SKM-1 treated with dmso at 0.1 percent for 144 hours (cell line): ENCODE measurements around the gene IL36B.

Experiments used
- DNase-seq: peaks from one replicate; lab custom pipeline; 2025; ENCODE audit not compliant: unreplicated experiment; lab: John Stamatoyannopoulos, UW

The IL36B gene

DNA sequence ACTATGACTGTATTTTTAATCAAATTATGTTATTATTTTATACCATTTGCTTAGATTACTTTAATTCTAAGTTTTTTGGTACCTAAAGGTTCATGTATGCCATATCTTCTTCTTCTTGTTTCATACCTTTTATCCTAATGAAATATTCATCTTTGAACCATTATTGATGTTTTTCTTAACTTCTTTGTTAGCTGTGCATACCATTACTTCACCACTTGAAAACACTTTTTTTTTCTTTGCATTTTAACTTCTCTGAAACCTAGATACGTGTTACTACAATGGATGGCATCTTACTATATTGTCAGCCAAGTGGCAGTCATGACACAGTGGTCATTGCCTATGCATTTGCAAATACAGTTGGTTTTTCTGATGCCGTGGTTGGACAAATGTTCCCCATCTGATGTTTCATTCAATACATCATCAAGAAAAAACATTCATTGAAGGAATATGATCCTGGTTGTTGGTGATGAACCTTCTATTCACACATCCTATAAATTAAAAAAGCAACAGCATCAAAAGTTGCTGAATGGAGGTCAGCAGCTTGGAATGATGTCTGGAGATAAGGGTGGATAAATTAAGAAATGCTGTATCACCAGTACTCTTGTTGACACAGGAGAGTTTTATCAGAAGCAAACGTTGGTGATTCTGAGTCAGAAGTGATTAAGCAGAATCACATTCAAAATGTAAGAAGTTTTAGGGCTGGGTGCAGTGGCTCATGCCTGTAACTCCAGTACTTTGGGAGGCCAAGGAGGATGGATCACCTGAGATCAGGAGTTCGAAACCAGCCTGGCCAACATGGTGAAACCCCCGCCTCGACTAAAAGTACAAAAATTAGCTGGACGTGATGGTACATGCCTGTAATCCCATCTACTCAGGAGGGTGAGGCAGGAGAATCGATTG lies 40.0 kb downstream of the IL36B start:
- no peak for DNase-seq

DNA sequence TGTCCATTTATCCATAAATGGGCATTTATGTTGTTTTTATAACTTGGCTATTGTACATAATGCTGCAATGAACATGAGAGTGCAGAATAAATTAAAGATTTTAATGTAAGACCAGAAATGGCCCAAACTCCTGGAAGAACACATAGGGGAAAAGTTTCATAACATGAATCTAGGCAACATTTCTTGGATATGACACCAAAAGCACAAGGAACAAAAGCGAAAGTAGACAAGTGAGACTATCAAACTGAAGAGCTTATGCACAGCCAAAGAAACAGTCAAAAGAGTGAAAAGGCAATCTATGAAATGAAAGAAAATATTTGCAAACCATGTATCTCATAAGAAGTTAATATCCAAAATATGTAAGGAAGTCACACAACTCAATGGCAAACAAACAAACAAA lies 41.6 kb downstream of the IL36B start:
- DNase-seq = no peak

DNA sequence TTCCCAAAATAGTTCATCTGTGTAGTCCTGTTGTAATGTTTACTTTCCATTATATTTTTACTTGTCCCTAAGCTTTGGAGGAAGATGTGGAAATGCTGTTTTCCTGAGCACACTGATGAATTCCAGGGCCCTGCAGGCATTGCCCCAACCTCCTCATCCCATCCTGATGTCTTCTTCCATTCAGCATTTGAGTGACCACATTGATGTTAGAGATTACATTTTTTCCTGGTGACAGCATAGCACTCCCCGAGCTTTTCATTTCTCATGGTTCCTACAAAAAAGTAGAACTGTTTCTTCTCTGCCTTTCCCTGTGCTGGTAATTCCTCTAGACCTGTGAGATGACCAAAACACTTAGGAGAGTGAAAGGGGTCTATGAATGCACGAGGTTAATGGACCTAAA lies 42.6 kb downstream of the IL36B start:
- no peak for DNase-seq

DNA sequence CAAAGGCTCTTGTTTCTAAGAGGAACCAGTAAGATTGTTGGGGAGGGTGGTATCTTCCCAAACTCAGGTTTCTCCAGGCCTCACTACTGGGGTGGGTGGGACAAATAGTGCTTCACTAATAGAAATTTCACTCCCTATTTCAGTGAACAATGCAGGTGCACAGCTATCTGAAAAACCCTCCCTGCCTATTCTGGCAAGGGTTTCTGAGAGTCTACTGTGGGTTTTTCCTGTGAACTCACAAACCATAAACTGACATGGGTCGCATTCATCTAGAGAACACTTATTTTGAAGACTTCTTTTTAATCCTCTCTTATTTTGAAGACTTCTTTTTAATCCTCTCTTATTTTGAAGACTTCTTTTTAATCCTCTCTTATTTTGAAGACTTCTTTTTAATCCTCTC lies 43.0 kb downstream of the IL36B start:
- no peak for DNase-seq

GRCh38 chr2:113007250-113007649 lies 45.4 kb downstream of the IL36B start:
- no peak for DNase-seq

DNA sequence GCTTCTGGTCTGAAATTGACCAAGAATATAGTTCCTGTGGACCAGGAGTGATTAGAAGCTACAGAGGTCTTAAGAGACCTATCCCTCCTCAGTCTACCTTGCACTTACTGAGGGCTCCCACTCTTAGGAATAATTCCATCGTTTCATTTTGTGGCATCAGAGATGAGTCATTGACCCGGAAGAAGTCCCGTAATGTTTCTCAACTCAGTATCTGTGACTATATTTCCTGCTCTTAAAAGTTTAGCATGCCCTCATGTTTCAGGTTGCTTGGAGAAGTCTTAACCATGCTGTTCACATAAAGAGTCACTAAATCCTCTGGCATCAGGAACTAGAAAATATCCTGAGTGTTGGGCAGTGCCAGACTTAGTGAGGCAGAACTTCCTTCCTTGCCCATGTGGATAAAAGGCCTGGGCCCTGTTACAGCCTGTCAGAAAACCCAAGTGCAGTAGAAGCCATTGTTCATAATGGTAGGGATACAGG lies 47.6 kb downstream of the IL36B start, which contains the start of gene IL36A:
TSS of gene IL36A (plus strand) at position 430 of the 480 bp plus-strand sequence. CDS start 413 bp downstream, outside the sequence.
- DNase-seq = no peak

GRCh38 chr2:113002677-113003076 lies 50.0 kb downstream of the IL36B start:
- DNase-seq = no peak

DNA sequence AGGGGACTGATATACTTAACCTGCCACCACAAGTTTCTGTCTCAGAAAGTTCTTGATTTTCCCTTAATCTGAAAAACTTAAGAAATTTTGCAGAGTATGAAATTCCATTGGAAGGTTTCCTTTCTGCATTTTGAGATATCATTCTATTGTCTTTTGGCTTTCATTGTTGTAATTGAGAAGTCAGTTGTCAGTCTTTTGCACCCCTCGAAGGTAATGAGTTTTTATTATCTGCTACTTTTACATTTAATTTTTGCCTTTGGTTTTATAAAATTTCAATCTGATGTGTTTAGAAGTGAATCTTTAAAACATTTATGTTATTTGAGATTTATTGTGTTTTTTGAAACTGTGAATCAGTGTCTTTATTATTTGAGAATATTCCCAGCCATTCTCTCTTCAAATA lies 52.2 kb downstream of the IL36B start:
- DNase-seq = no peak

GRCh38 chr2:112997151-112997550 lies 55.5 kb downstream of the IL36B start:
- DNase-seq = no peak

DNA sequence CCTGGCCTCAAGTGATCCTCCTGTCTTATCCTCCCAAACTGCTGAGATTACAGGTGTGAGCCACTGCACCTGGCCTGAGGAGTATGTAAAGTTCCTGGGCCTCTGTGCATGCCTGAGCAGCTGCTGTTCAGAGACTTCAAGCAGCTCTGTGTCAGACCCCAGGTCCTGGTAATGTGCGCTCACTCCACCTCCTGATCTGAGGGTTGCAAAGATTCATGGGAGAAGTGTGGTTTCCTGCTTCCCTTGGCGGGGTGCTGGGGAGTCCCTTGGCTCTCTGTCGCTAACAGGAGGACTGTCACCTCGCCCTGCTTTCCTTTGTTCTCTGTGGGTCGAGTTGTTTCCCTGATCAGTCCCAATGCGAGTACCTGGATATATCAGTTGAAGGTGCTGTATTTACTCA lies 56.0 kb downstream of the IL36B start:
- no peak for DNase-seq

- no peak for DNase-seq
Measured at GRCh38 chr2:112995346-112995920, 57.2 kb downstream of the IL36B start.

DNA sequence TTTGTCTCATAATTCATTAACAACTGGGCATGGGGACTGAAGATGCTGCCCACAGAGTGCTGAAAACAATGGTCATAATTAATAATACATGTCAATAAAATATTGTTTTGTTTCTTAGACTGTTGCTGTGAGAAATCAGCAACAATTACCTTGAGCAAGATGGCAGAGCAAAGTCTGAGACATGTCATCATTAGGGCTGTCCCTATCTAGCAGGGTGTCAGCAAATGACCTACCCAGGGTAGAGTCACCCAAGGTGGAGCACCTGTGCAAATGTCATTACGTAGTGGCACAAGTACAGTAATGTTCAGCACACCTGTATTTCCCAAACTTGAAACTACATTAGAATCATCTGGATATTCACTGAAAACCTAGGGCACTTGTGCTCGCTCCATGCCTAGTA lies 58.0 kb downstream of the IL36B start:
- DNase-seq = no peak

DNA sequence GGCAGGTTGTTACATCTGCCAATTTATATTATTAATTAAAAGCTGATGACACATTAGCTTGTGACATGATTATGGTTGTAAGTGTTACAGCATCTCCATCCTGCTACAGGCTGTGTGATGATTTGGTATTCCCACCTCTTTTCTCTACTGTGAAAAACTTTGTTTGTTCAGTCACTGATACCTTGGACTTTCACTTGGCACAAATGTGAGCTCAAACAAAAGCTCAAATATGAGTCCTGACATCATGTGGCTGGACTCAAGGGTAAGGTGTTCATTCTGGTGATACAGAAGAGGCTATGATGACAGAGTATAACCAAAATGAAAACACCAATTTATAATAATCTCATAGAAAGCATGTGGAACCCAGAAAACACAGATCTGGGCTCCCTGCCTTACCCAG lies 58.8 kb downstream of the IL36B start:
- DNase-seq = no peak

DNA sequence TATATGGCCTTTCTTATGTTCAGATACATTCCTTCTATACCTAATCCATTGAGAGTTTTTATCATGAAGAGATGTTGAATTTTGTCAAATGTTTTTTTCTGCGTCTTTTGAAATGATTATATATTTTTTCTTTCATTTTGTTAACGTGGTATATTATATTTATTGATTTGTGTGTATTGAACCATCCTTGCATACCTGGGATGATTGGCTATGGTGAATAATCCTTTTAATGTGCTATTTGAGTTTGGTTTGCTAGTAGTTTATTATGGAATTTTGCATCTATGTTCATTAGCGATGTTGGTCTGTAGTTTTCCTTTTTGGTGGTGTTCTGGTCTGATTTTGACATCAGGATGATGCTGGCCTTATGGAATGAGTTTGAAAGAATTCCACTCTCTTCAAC lies 63.1 kb downstream of the IL36B start:
- DNase-seq = no peak

DNA sequence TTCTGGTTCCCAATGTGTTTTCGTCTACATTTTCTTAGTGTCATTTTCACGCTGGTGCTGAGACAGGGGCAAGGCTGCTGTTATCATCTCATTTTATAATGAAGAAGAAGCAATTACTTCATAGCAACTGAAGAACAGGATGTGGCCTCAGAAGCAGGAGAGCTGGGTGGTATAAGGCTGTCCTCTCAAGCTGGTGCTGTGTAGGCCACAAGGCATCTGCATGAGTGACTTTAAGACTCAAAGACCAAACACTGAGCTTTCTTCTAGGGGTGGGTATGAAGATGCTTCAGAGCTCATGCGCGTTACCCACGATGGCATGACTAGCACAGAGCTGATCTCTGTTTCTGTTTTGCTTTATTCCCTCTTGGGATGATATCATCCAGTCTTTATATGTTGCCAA lies 67.6 kb downstream of the IL36B start:
- DNase-seq = no peak

DNA sequence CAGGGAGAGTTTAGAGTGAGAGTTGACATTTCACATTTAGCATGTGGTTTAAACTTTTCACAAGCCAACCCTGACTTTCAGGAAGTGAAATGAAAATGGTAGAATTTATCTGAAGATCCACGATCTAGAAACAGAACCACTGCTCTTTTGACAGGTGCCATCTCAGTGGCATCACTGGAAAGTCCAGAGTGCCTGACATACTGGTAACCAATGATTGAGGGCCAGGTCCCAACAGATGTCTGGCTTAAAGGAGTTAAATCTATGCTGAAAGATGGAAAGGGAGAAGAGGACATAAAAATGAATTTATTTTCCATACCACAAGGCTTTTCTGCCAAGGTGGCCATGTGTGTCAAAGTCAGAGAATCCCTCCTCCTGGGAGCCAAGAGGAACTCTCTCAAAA lies 72.1 kb downstream of the IL36B start:
- no peak for DNase-seq

DNA sequence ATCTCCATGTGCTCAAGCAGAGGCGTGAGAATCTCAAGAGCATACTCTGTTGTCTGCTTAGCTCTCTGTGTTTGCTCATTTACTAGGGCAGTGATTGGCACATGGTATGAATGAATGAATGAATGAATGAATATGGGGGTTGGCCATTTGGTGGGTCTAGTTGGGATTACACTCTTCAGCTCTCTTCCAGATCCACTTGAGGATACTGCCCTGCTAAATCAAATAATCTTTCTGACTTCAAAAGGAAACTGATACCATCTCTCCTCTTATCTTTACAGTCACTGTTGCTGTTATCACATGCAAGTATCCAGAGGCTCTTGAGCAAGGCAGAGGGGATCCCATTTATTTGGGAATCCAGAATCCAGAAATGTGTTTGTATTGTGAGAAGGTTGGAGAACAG lies 72.9 kb downstream of the IL36B start:
- DNase-seq = no peak

GRCh38 chr2:112977559-112978056 lies 75.1 kb downstream of the IL36B start, which contains the start of gene IL36G:
TSS of gene IL36G (plus strand) at chr2:112978006. CDS start at chr2:112978639, 633 bp downstream.
- no peak for DNase-seq
